Vagina (tissue), 2 donors: ENCODE measurements around the gene ADRM1. TPM values are rescaled to one million over a fixed set of nuclear protein-coding genes. Genes with fewer than 3 reads are reported as not detected.

Experiments used
- DNase-seq, 2 donors: peaks; one replicate each; pipeline ENCODE4 v3.0.0-alpha.2; 2017; ENCODE audit errors: extremely low spot score in 2 of 2
- H3K27ac ChIP-seq: fragments of 200-600 bp; sonication (generic); one replicate; pipeline ENCODE4 v1.5.1; 2019
- H3K27me3 ChIP-seq: fragments of 200-600 bp; sonication (generic); one replicate; pipeline ENCODE4 v1.5.1; 2019
- H3K36me3 ChIP-seq, 2 donors: fragments of 200-600 bp; sonication (generic); one replicate each; pipeline ENCODE4 v1.5.1; 2017 to 2019
- H3K4me1 ChIP-seq: fragments of 200-600 bp; sonication (generic); one replicate; pipeline ENCODE4 v1.5.1; 2019
- H3K4me3 ChIP-seq, 2 donors: fragments of 200-600 bp; sonication (generic); 1 replicate in 1 of 2; 2 replicates in 1 of 2; pipeline ENCODE4 v1.5.1; 2016 to 2019
- H3K9me3 ChIP-seq: fragments of 200-600 bp; sonication (generic); one replicate; pipeline ENCODE4 v1.5.1; 2019
- CTCF ChIP-seq, 3 experiments: fragments of 450-650 bp in 2 of 3; fragments of 200-600 bp in 1 of 3; sonication (generic) in 1 of 3; IDR thresholded peaks; one replicate each; pipeline ENCODE4 v1.5.1; 2017 to 2019; ENCODE audit warnings: antibody characterized with exemption in 3 of 3, mild to moderate bottlenecking in 2 of 3, moderate library complexity in 2 of 3
- POLR2A ChIP-seq, 2 donors: fragments of 450-650 bp; IDR thresholded peaks; one replicate each; pipeline ENCODE4 v1.6.1; 2017; ENCODE audit warnings: antibody characterized with exemption in 2 of 2, mild to moderate bottlenecking in 2 of 2, moderate library complexity in 2 of 2
- POLR2AphosphoS5 ChIP-seq, 2 donors: sonication (generic); formaldehyde crosslinking; IDR thresholded peaks; one replicate each; pipeline ENCODE4 v1.9.0; 2017; ENCODE audit warnings: antibody characterized with exemption in 2 of 2, mild to moderate bottlenecking in 2 of 2, low read depth in 1 of 2; ENCODE audit not compliant: insufficient read depth in 1 of 2
- intact Hi-C: fragments of 100-400 bp; cut with DNase I; formaldehyde crosslinking; loops from one replicate; pipeline ENCODE4 v1.15.1; 2023
- total RNA-seq: library from RNA; depleted of rRNA; stranded (reverse); fragments of >200 nt; gene quantifications from one replicate; pipeline ENCODE4 v1.2.3, GENCODE V29; 2016

Gene ADRM1
- total RNA-seq, 1 donor from 2014 or later: 110 TPM

DNA sequence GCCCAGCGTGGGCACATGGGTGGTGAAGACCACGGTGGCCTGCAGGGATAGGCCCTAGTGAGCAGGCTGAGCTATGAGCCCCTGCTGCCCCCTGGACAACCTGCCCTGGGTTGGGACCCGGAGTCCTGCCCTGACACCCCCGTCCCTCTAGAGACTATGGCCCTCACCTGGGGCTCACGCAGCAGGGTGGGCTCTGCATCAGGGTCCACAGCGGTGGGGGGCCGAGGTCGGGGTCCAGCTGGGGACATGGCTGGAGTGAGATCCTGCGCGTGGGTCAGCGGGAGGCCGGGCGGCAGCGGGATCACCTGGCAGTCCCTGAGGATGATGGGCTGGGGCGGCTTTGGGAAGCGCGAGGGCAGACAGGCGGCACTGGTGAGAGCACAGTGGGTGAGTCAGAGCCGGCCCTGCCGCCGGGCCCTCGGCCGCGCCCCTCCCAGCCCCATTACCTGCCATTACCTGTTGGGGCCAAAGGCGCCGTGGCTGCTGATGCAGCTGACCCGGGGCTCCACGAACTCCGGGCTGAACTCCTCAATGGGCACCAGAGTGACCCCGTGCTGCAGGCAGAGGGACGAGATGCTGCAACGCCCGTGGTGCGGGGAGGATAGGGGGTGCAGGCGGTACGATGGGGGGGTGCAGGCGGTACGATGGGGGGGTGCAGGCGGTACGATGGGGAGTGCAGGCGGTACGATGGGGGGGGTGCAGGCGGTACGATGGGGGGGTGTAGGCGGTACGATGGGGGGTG, 27.9 kb downstream of the ADRM1 start:
- Histone ChIP-seq H3K9me3 (no peaks in the 10 kb centered on the region), H3K36me3 (peaks cover 0 to 65% of the 10 kb centered on the region in 2 donors), H3K27me3 (no peaks in the 10 kb centered on the region), H3K27ac (no peak overlapping the region), H3K4me1 (no peaks in the 10 kb centered on the region), H3K4me3 (no peak overlapping the region)
- intact Hi-C loops: no loop called here
- TF ChIP-seq CTCF (IDR thresholded peaks at IDR 0.05): no peak
- no peak for TF ChIP-seq POLR2AphosphoS5 (IDR thresholded peaks at IDR 0.05; ENCODE audit: insufficient read depth in 1 of 2, low read depth in 1 of 2)
- TF ChIP-seq POLR2A (IDR thresholded peaks at IDR 0.05): no peak
- DNase-seq: no peak

DNA sequence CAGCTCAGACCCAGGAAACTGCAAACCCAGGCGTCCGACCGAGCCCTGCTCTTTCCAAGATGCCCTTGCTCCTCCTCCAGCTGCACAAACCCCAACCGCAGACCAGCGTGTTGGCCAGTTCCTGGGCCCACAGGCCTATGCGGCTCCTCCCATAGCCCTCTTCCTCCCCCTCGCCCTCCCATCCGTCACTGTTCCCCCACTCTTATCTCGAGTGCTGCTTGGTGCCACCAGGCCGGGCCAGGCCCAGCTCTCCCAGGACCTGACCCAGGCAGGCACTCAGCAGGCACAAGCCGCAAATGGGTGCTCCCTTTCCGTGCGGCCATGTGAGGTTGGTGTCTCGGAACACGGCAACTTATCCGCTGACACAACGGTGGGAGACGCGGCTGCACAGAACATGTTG, 28.6 kb downstream of the ADRM1 start:
- no peak for TF ChIP-seq CTCF (IDR thresholded peaks at IDR 0.05)
- TF ChIP-seq POLR2A (IDR thresholded peaks at IDR 0.05): no peak
- no peak for TF ChIP-seq POLR2AphosphoS5 (IDR thresholded peaks at IDR 0.05; ENCODE audit: insufficient read depth in 1 of 2, low read depth in 1 of 2)
- intact Hi-C loops: no loop called here
- Histone ChIP-seq H3K9me3 (no peaks in the 10 kb centered on the region), H3K4me1 (no peaks in the 10 kb centered on the region), H3K4me3 (no peak overlapping the region), H3K36me3 (peaks cover 0 to 65% of the 10 kb centered on the region in 2 donors), H3K27ac (no peak overlapping the region), H3K27me3 (no peaks in the 10 kb centered on the region)
- DNase-seq: no peak

DNA sequence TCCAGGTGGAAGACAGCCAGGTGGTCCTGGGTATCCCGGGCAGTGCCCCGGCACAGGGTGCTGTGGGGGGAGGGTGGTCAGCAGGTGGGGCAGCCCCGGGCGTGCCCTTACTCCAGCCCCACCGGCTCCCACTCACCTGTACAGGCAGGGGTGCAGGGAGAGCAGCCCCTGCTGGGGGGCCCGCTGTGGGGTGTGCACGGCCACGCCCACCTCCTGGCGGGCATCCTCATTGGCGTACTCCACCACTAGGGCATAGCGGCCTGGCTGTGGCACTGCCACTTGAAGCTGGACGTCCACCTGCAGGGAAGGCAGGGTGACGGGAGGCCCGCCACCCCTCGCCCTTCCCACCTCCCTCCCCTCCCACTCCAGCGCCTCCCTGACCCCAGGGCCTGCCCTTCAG, 29.6 kb downstream of the ADRM1 start:
- no peak overlapping the region for H3K27ac ChIP-seq
- H3K4me1 ChIP-seq: no peaks in the 10 kb centered on the region
- TF ChIP-seq CTCF (IDR thresholded peaks at IDR 0.05): no peak
- no peak for TF ChIP-seq POLR2AphosphoS5 (IDR thresholded peaks at IDR 0.05; ENCODE audit: insufficient read depth in 1 of 2, low read depth in 1 of 2)
- TF ChIP-seq POLR2A (IDR thresholded peaks at IDR 0.05): no peak
- H3K36me3 ChIP-seq: peaks cover 0 to 65% of the 10 kb centered on the region in 2 donors
- no peaks in the 10 kb centered on the region for H3K27me3 ChIP-seq
- intact Hi-C loops: loop anchor here (1.0 kb wide), 1 partner anchor 23 kb away; no protein-coding TSS in a partner anchor
- H3K4me3 ChIP-seq: no peak overlapping the region
- H3K9me3 ChIP-seq: no peaks in the 10 kb centered on the region
- DNase-seq: no peak

DNA sequence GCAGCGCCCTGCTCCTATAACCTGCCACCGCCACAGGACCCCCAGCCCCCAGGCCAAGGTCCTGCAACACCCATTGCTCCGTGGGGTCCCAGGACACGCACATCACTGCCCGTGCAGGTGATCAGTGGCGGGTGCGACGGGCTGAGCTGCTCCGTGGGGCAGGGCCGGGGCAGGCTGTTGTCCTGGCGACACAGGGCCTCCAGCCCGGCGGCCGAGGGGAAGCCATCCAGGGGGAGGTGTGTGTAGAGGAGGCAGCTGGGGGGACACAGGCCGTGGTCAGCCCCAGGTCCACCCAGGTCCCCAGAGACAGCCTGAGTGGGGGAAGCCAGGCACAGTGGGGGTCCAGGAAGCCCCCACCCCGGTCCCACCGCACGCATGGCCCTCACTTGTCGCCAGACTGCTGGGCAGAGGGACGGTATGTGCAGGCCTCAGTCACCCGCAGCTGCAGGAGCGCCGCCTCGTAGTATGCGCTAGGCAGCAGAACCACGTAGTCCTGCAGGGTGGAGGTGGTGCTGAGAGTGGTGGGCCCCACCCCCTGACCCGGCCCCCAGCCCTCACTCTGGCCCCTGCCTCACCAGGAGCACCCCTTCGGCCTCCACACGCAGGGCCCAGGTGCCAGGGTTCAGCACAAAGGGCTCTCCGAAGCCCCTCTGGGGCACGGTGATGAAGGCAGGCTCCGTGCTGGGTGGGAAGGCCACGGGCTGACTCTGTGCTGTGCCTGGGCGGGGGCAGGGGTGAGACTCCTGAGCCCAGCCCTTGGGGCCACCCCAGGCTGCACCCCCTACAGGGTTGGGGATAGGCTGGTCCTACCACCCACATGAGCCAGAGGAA, 30.4 kb downstream of the ADRM1 start:
- Histone ChIP-seq H3K27me3 (no peaks in the 10 kb centered on the region), H3K4me3 (no peak overlapping the region), H3K27ac (no peak overlapping the region), H3K9me3 (no peaks in the 10 kb centered on the region), H3K36me3 (peaks cover 0 to 72% of the 10 kb centered on the region in 2 donors), H3K4me1 (no peaks in the 10 kb centered on the region)
- TF ChIP-seq POLR2AphosphoS5 (IDR thresholded peaks at IDR 0.05; ENCODE audit: insufficient read depth in 1 of 2, low read depth in 1 of 2) (no peak), CTCF (IDR thresholded peaks at IDR 0.05) (no peak), POLR2A (IDR thresholded peaks at IDR 0.05) (no peak)
- intact Hi-C loops: loop anchor here (1.0 kb wide), 1 partner anchor 24 kb away; no protein-coding TSS in a partner anchor
- no peak for DNase-seq
